ENCODE data around the gene SLC6A6.

Gene SLC6A6

GRCh38 chr3:14488286-14489041 is 86.1 kb downstream of the SLC6A6 start:
- H3K9me3 Mint-ChIP-seq: no peaks in the 10 kb centered on the region
- no peak for TF ChIP-seq CTCF (IDR thresholded peaks at IDR 0.05)
- H3K27ac Mint-ChIP-seq: peak overlapping the region; percentile 64
- no peaks in the 10 kb centered on the region for H3K4me1 Mint-ChIP-seq
- H3K4me3 Mint-ChIP-seq: no peak overlapping the region
- DNase-seq: no peak
- no peaks in the 10 kb centered on the region for H3K27me3 Mint-ChIP-seq (ENCODE audit: low read depth, poor library complexity)
- H3K36me3 Mint-ChIP-seq (ENCODE audit: low read depth): peaks cover 29% of the 10 kb centered on the region

- Mint-ChIP-seq H3K27me3 (ENCODE audit: low read depth, poor library complexity) (no peaks in the 10 kb centered on the region), H3K4me1 (no peaks in the 10 kb centered on the region), H3K9me3 (no peaks in the 10 kb centered on the region), H3K27ac (no peak overlapping the region), H3K36me3 (ENCODE audit: low read depth) (peaks cover 18% of the 10 kb centered on the region), H3K4me3 (no peak overlapping the region)
- no peak for TF ChIP-seq CTCF (IDR thresholded peaks at IDR 0.05)
- DNase-seq: no peak
Measured at GRCh38 chr3:14489641-14490040, 87.2 kb downstream of the SLC6A6 start.

- no peak for DNase-seq
- Mint-ChIP-seq H3K4me3 (no peak overlapping the region), H3K4me1 (peaks cover 4% of the 10 kb centered on the region), H3K27me3 (ENCODE audit: low read depth, poor library complexity) (no peaks in the 10 kb centered on the region), H3K36me3 (ENCODE audit: low read depth) (peaks cover 12% of the 10 kb centered on the region), H3K9me3 (no peaks in the 10 kb centered on the region), H3K27ac (peak overlapping the region; percentile 52)
- TF ChIP-seq CTCF (IDR thresholded peaks at IDR 0.05): no peak
Measured at GRCh38 chr3:14490255-14490654, 87.8 kb downstream of the SLC6A6 start.

- Mint-ChIP-seq H3K27me3 (ENCODE audit: low read depth, poor library complexity) (no peaks in the 10 kb centered on the region), H3K4me3 (no peak overlapping the region), H3K36me3 (ENCODE audit: low read depth) (peaks cover 9% of the 10 kb centered on the region), H3K27ac (peak overlapping the region; percentile 52), H3K4me1 (peaks cover 5% of the 10 kb centered on the region), H3K9me3 (no peaks in the 10 kb centered on the region)
- DNase-seq: no peak
- TF ChIP-seq CTCF (IDR thresholded peaks at IDR 0.05): no peak
Measured at GRCh38 chr3:14490831-14491230, 88.4 kb downstream of the SLC6A6 start.

GRCh38 chr3:14491396-14492190 is 89.2 kb downstream of the SLC6A6 start:
- no peaks in the 10 kb centered on the region for H3K9me3 Mint-ChIP-seq
- H3K27ac Mint-ChIP-seq: peak overlapping the region; percentile 60
- no peaks in the 10 kb centered on the region for H3K27me3 Mint-ChIP-seq (ENCODE audit: low read depth, poor library complexity)
- H3K4me1 Mint-ChIP-seq: peaks cover 5% of the 10 kb centered on the region
- no peak for TF ChIP-seq CTCF (IDR thresholded peaks at IDR 0.05)
- H3K36me3 Mint-ChIP-seq (ENCODE audit: low read depth): peaks cover 9% of the 10 kb centered on the region
- no peak overlapping the region for H3K4me3 Mint-ChIP-seq
- no peak for DNase-seq
